OCI-LY7 (cell line): ENCODE data around the gene PLXNA3.

Experiments
- EZH2phosphoT487 ChIP-seq: fragments of 200-600 bp; sonication (generic); IDR thresholded peaks from 2 replicates; pipeline ENCODE4 v1.6.1; 2018; ENCODE audit warnings: low read depth, borderline replicate concordance, mild to moderate bottlenecking, mixed run types, antibody characterized with exemption, low read length, moderate library complexity, mixed read lengths
- TF ChIP-seq, protein P1 (sequence below): fragments of 200-600 bp; sonication (generic); conservative IDR thresholded peaks from 2 replicates; pipeline ENCODE4 v1.5.1; 2014; ENCODE audit warnings: mild to moderate bottlenecking, antibody characterized with exemption, low read length, moderate library complexity, mixed read lengths

DNA sequence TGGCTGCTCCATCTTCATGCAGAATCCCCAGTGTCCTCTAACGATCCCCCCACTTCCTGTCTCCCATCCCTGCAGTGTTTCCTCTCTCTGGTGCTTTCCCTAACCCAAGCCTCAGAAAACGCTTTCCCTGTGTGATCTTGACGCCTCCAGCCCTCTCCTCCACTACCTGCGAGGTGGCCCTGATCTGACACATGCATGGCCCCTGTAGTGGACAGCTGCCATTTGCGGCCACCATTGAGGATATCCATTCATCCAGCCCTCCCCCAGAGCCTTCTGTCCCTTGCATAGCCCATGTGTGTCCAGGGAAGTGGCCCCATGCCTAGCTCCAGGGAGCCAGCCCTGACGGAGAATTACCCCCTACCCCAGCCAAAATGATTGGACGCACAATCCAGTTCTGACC, 25.2 kb downstream of the PLXNA3 start:
- TF ChIP-seq, protein P1, sequence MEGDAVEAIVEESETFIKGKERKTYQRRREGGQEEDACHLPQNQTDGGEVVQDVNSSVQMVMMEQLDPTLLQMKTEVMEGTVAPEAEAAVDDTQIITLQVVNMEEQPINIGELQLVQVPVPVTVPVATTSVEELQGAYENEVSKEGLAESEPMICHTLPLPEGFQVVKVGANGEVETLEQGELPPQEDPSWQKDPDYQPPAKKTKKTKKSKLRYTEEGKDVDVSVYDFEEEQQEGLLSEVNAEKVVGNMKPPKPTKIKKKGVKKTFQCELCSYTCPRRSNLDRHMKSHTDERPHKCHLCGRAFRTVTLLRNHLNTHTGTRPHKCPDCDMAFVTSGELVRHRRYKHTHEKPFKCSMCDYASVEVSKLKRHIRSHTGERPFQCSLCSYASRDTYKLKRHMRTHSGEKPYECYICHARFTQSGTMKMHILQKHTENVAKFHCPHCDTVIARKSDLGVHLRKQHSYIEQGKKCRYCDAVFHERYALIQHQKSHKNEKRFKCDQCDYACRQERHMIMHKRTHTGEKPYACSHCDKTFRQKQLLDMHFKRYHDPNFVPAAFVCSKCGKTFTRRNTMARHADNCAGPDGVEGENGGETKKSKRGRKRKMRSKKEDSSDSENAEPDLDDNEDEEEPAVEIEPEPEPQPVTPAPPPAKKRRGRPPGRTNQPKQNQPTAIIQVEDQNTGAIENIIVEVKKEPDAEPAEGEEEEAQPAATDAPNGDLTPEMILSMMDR = no peak
- no peak for TF ChIP-seq EZH2phosphoT487
